WI38 (cell line): ENCODE results near the gene MSI2.

Experiments used
- H3K4me3 ChIP-seq: 2 replicates; pipeline ENCODE4 v1.5.1; 2011; ENCODE audit warnings: low read depth, mild to moderate bottlenecking, control low read depth, low read length
- TF ChIP-seq, protein P1 (sequence below): IDR thresholded peaks from 2 replicates; pipeline ENCODE4 v1.5.1; 2012; ENCODE audit warnings: low read depth, mild to moderate bottlenecking, control low read depth, low read length

The MSI2 gene

DNA sequence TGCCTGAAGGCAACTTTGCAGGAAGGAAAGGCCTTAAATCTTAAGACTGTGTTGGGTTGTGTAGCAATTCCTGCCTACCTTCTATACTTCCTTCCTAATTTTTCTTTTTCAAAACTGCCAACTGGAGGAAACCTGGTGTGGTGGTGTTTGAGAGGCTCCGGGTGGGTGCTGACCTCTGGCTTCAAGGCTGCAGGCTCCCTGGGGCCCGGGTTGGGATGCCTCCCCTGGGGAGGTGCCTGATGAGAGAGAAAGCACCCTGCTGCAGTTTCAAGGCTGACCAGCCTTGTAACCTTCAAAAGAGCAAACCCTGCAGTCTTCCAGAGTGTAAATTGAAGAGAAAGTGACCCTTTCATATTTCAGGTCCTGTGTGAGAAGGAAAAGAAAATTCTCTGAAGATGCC, 55.9 kb downstream of the MSI2 start:
- TF ChIP-seq, protein P1, sequence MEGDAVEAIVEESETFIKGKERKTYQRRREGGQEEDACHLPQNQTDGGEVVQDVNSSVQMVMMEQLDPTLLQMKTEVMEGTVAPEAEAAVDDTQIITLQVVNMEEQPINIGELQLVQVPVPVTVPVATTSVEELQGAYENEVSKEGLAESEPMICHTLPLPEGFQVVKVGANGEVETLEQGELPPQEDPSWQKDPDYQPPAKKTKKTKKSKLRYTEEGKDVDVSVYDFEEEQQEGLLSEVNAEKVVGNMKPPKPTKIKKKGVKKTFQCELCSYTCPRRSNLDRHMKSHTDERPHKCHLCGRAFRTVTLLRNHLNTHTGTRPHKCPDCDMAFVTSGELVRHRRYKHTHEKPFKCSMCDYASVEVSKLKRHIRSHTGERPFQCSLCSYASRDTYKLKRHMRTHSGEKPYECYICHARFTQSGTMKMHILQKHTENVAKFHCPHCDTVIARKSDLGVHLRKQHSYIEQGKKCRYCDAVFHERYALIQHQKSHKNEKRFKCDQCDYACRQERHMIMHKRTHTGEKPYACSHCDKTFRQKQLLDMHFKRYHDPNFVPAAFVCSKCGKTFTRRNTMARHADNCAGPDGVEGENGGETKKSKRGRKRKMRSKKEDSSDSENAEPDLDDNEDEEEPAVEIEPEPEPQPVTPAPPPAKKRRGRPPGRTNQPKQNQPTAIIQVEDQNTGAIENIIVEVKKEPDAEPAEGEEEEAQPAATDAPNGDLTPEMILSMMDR: no peak
- H3K4me3 ChIP-seq: no peak overlapping the region

DNA sequence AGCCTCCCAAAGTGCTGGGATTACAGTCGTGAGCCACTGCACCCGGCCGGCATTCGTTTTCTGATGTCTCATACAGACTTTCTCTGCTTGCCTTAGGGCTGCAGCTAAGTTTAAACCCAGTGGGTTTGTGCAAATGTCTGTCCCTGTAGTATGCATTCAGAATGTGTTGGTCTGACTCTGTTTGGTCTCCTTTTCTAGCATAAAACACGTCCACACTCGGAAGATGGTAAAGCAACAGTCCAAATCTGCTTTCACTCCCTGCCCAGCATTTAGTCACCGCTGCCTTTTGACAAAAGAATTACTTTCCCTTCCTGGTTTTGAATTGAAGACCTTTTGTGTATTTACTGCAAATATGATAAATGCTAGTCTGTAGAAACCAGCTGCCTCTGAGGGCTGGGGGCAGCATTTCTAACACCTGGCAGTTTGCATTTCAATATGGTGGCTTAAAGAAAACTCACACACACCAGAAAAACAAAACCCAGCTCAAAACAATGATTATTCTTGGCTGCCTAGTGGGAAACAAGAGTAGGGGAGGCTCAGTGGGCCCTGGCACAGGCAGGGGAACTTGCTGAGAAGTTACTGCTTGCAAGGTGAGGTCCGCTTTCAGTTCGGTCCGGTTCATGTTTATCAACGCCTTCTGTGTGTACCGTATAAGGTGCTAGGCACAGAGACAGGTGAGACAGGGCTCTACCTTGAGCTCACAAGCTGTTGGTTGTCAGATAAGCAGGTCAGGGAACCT, 56.9 kb downstream of the MSI2 start:
- no peak overlapping the region for H3K4me3 ChIP-seq

DNA sequence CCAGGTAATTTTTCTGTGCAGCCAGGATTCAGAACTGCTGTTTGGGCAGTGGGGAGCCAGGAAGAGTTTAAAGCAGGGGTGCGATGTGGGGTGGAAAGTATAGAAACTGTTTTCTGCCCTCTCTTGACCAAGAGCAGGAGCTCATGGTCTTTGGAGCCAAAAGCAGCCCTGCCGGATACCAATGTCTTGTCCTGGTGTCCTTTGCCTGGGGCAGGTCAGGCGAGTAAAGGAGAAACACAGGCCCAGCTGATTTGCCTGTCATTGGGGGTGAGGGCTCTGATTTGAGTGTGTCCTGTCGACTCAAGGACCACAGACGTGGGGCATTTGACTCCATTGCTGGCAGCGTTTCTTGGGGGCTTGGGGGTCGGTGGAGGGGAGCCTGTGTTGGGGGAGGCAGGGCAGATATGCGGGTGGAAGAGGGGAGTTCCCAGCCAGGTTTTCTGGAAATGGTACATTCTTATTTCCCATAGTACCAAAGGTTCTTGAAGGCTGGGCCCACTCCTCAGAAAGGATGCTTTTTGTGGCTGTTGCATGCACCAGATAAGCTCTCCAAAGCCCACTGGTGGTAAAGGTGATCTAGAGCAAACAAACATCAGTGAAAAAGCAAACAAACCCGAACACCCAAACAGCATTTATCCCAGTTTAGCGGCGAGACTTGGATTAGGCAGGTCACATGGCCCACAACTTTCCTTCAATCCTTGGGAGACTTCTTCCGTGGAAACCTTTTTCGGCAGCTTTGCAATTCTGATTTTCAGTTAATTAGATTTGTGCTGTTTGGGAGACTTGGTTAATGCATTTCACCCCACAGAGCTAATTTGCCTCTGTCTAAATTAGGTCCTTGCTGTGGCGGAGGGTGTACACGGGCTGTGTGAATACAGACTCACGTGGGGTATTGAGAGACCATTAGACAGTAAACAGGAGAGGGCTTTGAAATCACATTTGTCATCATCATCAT, 59.0 kb downstream of the MSI2 start:
- TF ChIP-seq, protein P1: no peak
- H3K4me3 ChIP-seq: no peak overlapping the region

More for the DNA sequence above, 56.9 kb downstream of the MSI2 start:
- TF ChIP-seq, protein P1: no peak

DNA sequence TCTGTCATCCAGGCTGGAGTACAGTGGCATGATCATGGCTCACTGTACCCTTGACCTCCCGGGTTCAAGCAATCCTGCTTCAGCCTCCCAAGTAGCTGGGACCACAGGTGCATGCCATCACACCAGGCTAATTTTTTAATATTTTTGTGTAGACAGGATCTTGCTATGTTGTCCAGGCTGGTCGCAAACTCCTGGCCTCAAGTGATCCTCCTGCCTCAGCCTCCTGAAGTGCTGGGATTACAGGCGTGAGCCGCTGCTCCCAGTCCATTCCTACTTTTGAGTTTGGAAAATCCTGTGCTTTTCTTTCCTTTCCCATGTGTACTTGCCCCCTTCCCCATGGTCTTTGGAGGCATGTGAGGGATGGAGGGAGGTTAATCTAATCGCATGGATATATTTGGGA, 60.0 kb downstream of the MSI2 start:
- TF ChIP-seq, protein P1: no peak
- H3K4me3 ChIP-seq: no peak overlapping the region

DNA sequence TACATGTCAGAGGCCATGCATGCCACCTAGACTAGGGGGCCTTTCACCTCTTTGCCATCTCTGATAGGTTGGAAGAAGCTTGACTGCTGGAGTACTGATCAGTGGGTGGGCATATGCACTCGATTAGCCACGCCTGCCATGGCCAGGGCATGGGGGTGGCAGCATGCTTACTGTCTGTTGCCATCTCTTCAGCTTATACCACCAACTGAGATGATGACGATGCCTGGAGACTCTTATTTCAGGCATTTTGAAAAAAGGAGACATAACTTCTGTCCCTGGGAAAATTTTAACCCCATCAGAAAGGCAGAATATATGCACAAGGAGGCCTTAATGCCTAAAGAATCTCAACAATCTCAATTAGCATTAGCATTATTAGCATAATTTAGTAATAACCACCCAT, 60.8 kb downstream of the MSI2 start:
- no peak overlapping the region for H3K4me3 ChIP-seq
- TF ChIP-seq, protein P1: no peak

DNA sequence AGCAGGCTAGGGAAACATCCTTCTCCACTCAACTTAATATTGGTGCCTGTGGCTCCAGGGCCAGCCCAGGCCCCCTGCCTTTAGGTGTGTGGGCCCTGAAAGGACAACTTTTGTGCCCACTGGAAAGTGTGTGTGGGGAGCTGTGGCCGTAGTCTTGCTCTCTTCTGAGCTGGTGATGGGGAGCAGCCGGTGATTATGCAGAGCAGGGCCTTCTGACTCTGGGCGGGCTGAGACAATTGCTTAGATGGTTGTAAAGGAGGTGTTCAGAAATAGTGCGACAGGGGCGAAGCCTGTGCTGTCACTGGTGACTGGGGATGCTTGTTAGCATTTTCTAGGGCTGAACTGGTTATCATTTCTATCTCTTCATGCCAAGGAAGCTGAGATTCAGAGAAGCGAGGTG, 62.6 kb downstream of the MSI2 start:
- H3K4me3 ChIP-seq: no peak overlapping the region
- TF ChIP-seq, protein P1: no peak

DNA sequence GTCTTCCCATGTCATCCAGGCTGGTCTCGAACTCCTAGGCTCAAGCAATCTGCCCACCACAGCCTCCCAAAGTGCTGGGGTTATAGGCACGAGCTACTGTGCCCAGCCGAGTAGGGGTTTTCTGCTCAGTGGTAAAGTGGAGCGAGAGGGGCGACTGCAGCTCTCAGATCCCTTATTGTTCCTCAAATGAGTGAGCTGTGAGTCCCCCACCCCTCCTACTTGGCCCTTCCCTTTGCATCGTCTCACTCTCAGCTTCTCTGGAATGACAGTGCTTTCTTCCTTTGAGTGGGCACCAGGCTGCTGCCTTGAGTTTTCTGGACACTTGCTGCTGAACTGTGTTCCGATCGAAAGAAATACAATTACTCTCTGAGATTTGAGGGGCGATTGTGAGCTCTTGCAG, 63.5 kb downstream of the MSI2 start:
- TF ChIP-seq, protein P1: no peak
- H3K4me3 ChIP-seq: no peak overlapping the region
